AG09319 (cell line): ENCODE measurements around the gene SLC38A5.
"Not testable (repeated sequence)": the region's sequence is repeated elsewhere in the genome, so short reads cannot be mapped to it uniquely, and the experiment has no call there.

ENCODE experiments used
- DNase-seq: peaks from one replicate; pipeline ENCODE4 v3.0.0-alpha.2; 2010; ENCODE audit warnings: low read depth; ENCODE audit errors: extremely low read depth
- TF ChIP-seq, protein P1 (sequence below): IDR thresholded peaks from 2 replicates; pipeline ENCODE4 v1.5.1; 2011; ENCODE audit warnings: low read depth, mild to moderate bottlenecking, inconsistent platforms, low read length, moderate library complexity

SLC38A5 gene

DNA sequence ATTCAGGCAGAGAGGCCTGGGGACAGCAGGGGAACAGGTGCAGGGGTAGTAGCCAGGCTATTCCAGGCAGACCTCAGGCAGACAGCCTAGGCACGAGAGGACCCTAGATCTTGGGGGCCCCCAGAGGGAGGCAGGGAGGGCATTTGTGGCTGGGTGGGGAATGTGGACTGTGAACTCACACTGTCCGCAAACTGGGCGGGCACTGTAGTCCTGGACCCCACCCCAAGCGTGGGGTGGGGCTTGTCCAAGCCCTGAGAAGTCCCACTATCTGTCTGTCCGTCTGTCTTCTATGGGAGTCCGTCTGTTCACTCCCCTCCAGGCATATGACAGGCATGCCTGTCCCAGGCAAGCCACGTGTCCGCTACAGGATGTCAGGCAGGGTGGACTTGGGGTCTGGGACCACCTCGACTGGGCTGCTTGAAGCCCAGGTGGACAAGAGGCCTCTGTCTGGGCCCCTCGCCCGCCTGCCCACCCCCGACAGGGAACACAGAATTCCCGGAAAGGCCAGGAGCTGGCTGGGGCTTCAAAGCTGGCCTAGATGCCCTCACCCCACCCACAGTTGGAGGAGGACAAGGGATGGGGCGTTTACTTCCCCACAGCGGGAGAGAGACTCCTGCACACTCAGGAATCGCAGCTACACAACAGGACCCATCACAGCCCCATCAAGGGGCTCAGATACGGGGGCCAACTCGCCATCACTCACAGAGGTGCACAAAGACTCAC, at the start of gene SLC38A5:
Gene SLC38A5, minus strand, starts transcription at position 151 of the 723 bp plus-strand sequence. CDS start 2,336 bp downstream, outside the sequence.
- DNase-seq, result no peak
- TF ChIP-seq, protein P1, sequence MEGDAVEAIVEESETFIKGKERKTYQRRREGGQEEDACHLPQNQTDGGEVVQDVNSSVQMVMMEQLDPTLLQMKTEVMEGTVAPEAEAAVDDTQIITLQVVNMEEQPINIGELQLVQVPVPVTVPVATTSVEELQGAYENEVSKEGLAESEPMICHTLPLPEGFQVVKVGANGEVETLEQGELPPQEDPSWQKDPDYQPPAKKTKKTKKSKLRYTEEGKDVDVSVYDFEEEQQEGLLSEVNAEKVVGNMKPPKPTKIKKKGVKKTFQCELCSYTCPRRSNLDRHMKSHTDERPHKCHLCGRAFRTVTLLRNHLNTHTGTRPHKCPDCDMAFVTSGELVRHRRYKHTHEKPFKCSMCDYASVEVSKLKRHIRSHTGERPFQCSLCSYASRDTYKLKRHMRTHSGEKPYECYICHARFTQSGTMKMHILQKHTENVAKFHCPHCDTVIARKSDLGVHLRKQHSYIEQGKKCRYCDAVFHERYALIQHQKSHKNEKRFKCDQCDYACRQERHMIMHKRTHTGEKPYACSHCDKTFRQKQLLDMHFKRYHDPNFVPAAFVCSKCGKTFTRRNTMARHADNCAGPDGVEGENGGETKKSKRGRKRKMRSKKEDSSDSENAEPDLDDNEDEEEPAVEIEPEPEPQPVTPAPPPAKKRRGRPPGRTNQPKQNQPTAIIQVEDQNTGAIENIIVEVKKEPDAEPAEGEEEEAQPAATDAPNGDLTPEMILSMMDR, result no peak

DNA sequence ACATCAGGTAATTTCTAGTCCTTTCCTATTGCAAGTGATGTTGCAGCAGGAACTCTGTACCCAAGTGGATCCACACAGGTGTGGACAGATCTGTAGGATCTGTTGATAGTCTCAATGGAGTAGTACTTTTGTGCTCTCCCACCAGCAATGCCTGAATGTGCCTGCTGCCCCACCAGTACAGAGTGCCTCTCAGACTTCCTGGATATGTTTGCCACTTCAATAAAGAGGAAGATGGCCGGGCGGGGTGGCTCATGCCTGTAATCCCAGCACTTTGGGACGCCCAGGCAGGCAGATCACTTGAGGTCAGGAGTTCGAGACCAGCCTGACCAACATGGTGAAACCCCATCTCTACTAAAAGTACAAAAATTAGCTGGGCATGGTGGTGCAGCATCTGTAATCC, 49.4 kb upstream of the SLC38A5 start:
- DNase-seq, result not testable (repeated sequence)

DNA sequence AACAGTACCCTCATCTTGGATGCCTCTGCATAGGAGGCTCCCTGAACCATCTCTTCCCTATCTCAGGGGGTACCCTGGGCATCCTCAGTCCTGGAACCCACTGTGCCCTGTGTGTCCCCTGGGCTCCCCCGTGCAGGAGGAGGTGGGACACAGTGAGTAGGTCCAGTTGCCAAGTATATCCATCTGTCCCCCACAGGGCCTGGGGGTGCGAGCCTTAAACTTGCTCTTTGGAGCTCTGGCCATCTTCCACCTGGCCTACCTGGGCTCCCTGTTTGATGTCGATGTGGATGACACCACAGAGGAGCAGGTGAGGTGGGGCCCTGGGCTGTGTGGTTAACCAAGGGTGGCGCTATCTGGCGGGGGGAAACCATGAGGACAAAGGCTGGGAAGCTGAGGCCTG, 46.9 kb upstream of the SLC38A5 start:
- no peak for DNase-seq
- TF ChIP-seq, protein P1, result no peak

DNA sequence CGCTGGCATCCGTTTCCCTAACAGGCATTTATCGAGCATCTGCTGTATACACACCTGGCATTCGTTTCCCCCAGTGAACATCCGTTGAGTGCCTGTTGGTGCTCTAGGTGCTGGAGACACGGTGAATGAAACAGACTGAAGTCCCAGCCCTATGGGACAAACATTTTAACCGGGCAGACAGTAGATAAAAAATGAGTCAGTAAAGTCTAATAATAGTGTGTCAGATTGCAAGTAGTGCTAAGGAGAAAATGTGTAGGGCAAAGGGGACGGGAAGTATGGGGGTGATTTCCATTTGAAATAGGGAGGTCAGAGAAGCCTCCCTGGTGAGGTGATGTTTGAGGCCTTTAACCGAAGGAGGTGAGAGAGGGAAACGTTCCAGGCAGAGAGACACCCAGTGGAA, 46.2 kb upstream of the SLC38A5 start:
- no peak for DNase-seq
- TF ChIP-seq, protein P1, result no peak

DNA sequence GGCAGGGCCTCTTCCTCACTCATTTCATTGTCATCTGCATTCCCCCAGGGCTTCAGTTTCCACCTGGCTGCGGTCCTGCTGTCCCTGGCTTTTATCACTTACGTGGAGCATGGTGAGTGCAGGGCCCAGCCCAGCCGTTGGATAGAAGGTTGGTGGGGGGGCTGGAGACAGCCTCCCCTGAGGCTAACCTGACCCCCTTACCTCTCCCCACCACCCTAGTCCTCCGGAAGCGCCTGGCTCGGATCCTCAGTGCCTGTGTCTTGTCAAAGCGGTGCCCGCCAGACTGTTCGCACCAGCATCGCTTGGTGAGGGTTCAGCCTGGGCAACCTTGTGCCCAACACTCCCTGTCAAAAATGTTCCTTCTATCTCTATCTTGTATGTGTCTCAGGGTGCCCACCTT, 45.8 kb upstream of the SLC38A5 start:
- DNase-seq, result no peak
- TF ChIP-seq, protein P1, result no peak

DNA sequence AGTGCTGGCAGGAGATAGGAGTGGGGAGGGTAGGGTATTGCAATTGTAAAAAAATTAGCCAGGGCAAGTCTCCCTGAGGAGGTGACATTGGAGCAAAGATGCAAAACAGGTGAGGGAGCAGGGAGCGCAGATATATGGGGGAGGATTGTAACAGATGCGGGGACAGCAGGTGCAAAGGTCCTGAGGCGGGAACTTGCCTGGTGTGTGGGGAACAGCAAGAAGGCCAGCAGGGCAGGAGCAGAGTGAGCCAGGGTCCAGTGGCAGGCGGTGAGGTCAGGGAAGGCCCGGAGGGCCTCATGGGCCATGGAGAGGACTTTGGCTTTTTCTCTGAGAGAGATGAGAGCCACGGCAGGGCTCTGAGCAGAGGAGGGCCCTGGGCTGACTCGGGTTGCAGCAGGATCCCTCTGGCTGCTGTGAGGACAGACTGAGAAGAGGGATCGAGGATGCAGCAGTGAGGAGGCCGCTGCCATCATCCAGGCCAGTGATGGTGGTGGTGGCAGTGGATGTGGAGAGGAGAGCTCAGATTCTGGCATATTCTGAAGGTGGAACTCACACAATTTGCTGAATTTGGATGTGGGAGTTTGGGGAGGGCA, 44.9 kb upstream of the SLC38A5 start:
- no peak for DNase-seq
- TF ChIP-seq, protein P1, result no peak

DNA sequence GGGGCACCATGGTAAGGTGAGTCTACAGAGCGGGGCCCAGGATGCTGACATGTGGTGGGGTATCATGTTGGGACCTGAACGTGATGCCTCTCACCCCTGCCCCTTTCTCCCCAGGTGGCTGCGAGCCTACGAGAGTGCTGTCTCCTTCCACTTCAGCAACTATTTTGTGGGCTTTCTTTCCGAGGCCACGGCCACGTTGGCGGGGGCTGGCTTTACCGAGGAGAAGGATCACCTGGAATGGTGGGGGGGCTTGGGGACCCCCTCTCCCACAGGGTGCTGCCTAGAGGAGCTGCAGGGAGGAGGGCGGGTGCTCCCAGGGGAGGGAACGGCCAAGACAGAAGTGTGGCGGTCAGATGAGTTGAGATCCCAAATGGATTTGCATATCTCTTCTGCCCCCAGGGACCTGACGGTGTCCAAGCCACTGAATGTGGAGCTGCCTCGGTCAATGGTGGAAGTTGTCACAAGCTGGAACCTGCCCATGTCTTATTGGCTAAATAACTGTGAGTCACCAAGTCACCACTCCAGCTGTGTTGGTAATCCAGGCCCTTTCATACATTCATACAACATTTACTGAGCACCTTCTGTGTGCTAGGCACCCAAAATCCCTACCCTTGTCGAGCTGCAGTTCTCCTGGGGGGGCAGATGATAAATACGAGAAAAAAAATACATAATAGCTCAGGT, 44.2 kb upstream of the SLC38A5 start:
- DNase-seq, result no peak
- TF ChIP-seq, protein P1, result no peak
